Activated T-cell treated with anti-CD3 and anti-CD28 coated beads, Interleukin-2, amount 50 U/mL, for 72 hours (primary cell): ENCODE data around the gene EPHA8. TPM values are rescaled to one million over a fixed set of nuclear protein-coding genes. Genes with fewer than 3 reads are reported as not detected.
A peak's percentile ranks its signal among the peaks of the same experiment; 100 is the strongest.

Source experiments
- ATAC-seq, 2 donors: fragments of 150-1000 bp; cut with Tn5 transposase; replicated peaks in 1 of 2; 2 replicates each; pipeline ENCODE4 v1.10.0; 2021; ENCODE audit warnings: moderate library complexity in 2 of 2, mild to moderate bottlenecking in 1 of 2
- DNase-seq, 2 donors: peaks; one replicate each; pipeline ENCODE4 v3.0.0; 2021 to 2022; ENCODE audit warnings: mixed read lengths in 1 of 2
- H3K27ac Mint-ChIP-seq: one replicate; pipeline ENCODE4 v1.8.0; 2022; ENCODE audit warnings: mild to moderate bottlenecking, moderate library complexity, mixed read lengths
- H3K27me3 Mint-ChIP-seq: one replicate; pipeline ENCODE4 v1.8.0; 2022; ENCODE audit warnings: low read depth, mixed read lengths
- H3K36me3 Mint-ChIP-seq, 2 donors: one replicate each; pipeline ENCODE4 v1.8.0; 2022; ENCODE audit warnings: mixed read lengths in 2 of 2, mild to moderate bottlenecking in 1 of 2; ENCODE audit not compliant: insufficient read depth in 2 of 2
- H3K4me1 Mint-ChIP-seq: one replicate; pipeline ENCODE4 v1.8.0; 2022; ENCODE audit warnings: low read depth, mixed read lengths
- H3K4me3 Mint-ChIP-seq, 2 donors: one replicate each; pipeline ENCODE4 v1.8.0; 2022; ENCODE audit warnings: mild to moderate bottlenecking in 2 of 2, mixed read lengths in 2 of 2, moderate library complexity in 2 of 2
- H3K9me3 Mint-ChIP-seq, 2 donors: one replicate each; pipeline ENCODE4 v1.8.0; 2022; ENCODE audit warnings: mixed read lengths in 2 of 2
- total RNA-seq, 2 donors: library from RNA; stranded (reverse); gene quantifications; one replicate each; pipeline ENCODE4 v1.2.3, GENCODE V29; 2022

Gene EPHA8
- total RNA-seq, 2 donors from 2014 or later = not detected

DNA sequence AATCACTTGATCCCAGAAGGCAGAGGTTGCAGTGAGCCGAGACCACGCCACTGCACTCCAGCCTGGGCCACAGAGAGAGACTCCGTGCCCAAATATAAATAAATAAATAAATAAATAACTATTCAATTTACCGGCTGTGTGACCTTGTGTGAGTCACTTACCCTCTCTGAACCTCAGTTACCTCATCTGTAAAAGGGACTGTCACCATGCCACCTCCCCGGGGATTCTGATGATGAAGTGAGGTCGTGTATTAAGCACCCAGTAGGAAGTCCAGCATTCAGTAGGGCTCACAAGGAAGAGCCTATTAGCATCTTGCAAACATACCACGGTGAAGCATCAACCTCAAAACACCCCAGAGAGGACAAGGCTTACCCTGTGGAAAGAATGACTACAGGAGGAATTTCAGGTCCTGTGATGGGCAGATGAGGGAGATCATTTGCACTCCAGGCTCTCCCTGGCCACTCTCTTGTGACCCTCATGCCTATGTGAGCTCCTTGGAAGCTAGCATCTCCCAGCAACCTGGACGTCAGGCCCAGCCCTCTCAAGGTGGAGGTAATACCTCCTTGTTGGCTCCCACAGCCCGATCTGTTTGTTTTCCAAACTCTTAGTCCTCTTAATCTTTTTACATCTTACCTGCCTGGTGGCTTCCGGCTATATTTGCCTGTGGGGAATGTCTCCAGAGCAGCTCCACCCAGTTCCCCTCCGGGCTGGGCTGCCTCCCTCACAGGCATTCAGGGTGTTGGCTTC, 65.6 kb downstream of the EPHA8 start:
- H3K4me3 Mint-ChIP-seq = no peak overlapping the region
- DNase-seq (no peak), ATAC-seq (no peak)
- no peak overlapping the region for H3K27ac Mint-ChIP-seq
- peaks cover 43% of the 10 kb centered on the region for H3K27me3 Mint-ChIP-seq
- no peaks in the 10 kb centered on the region for H3K9me3 Mint-ChIP-seq
- no peaks in the 10 kb centered on the region for H3K36me3 Mint-ChIP-seq
- no peaks in the 10 kb centered on the region for H3K4me1 Mint-ChIP-seq

DNA sequence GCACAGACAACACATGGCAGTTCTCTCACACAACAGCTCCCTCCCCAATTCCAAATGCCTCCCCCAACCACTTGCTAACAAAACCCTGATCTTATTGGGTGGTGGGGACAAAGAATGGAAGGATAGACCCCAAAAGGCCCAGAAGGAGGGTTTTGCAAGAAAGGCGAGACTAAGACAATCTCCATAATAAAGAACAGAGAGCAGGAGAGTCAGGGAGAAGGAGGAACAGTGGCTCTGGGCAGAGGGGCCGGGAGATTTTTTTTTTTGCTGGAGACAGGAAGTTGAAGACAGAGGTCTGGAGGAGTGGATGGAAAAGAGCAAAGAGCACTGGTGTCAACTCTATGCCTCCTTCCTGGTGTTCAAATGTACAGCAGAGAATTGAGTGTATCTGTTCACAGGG, 66.6 kb downstream of the EPHA8 start:
- Mint-ChIP-seq H3K36me3 (no peaks in the 10 kb centered on the region), H3K4me3 (no peak overlapping the region), H3K27ac (no peak overlapping the region), H3K9me3 (no peaks in the 10 kb centered on the region), H3K27me3 (peaks cover 43% of the 10 kb centered on the region), H3K4me1 (no peaks in the 10 kb centered on the region)
- ATAC-seq (no peak), DNase-seq (no peak)

DNA sequence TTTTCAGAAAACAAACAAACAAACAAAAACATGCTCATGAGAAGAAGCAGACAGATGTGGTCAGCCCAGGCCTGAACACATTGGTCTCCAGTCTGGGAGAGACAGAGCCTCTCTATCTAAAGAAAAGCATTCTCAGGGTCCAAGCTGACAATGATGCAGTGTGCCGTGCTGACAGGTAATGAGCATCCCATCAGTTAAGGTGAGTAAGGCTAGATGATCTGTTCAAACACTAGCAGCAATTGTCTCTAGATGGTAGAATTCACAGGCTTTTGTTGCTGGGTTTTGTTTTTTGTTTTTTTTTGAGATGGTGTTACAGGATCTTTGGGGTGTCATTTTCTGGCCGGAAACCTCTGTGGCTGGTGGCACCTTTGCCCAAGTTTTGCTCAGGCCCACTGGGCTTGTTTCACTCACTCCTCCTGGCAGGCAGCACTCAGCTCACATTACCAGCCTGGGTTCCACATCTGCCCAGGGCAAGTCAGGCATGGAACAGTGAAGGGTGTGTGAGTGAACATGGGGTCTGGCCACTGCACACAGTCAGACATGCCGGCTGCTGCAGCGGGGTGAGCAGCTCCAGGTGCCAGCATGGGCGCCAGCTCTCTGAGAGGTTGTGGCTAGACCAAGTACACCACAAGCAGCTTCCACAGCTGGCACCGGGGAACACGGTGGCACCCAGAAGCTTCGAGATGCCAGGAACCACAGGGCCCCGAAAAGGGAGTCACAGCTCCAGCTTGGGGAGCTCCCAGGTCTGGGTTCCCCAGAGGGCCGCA, 70.6 kb downstream of the EPHA8 start:
- DNase-seq (no peak), ATAC-seq (no peak)
- H3K27ac Mint-ChIP-seq = no peak overlapping the region
- H3K9me3 Mint-ChIP-seq = no peaks in the 10 kb centered on the region
- H3K4me1 Mint-ChIP-seq = no peaks in the 10 kb centered on the region
- H3K36me3 Mint-ChIP-seq = no peaks in the 10 kb centered on the region
- H3K4me3 Mint-ChIP-seq = no peak overlapping the region
- H3K27me3 Mint-ChIP-seq = peaks cover 33% of the 10 kb centered on the region

GRCh38 chr1:22635436-22635835, 72.1 kb downstream of the EPHA8 start:
- ATAC-seq (no peak), DNase-seq (no peak)
- Mint-ChIP-seq H3K27me3 (peaks cover 31% of the 10 kb centered on the region), H3K4me3 (no peak overlapping the region), H3K9me3 (no peaks in the 10 kb centered on the region), H3K36me3 (no peaks in the 10 kb centered on the region), H3K4me1 (no peaks in the 10 kb centered on the region), H3K27ac (no peak overlapping the region)

GRCh38 chr1:22636353-22636752, 73.1 kb downstream of the EPHA8 start, which contains the start of gene C1QA:
C1QA (plus strand) TSS chr1:22636628; CDS start chr1:22637617, 989 bp downstream.
- no peak for ATAC-seq
- Mint-ChIP-seq H3K4me3 (no peak within 1 kb of the TSS), H3K27me3 (peaks cover 35% of the 10 kb centered on the region), H3K4me1 (no peaks in the 10 kb centered on the region), H3K27ac (no peak within 1 kb of the TSS), H3K36me3 (no peaks in the 10 kb centered on the region), H3K9me3 (no peaks in the 10 kb centered on the region)
- no peak for DNase-seq

GRCh38 chr1:22636927-22637326, 73.6 kb downstream of the EPHA8 start:
- DNase-seq = no peak
- Mint-ChIP-seq H3K27ac (no peak overlapping the region), H3K4me3 (no peak overlapping the region), H3K36me3 (no peaks in the 10 kb centered on the region), H3K4me1 (no peaks in the 10 kb centered on the region), H3K9me3 (no peaks in the 10 kb centered on the region), H3K27me3 (peaks cover 31% of the 10 kb centered on the region)
- no peak for ATAC-seq

DNA sequence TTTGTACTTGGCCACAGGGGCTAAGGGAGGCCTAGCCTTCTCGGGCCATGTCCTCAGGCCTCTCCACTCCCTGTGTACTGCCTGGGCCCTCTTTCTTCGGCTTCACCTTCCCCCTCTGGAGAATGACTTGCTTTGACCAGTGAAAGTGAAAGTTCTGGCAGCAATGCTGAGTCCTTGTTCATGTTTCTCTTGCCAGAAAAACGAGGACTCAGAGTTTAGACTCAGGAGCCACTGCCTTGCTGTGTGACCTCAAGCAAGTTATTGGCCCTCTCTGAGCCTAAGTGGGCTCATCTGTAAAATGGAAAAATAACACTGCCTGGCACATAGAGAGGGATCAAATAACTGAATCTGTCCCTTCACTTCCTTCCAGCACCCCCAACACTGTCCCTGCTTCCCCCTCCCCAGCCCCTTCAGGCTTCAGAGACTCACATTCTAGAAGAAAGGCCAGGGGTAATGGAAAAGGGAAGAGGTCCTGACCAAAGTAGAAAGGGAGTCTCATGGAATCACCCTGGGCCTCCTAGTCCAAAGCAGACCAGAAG, 74.7 kb downstream of the EPHA8 start:
- peaks cover 27% of the 10 kb centered on the region for H3K27me3 Mint-ChIP-seq
- H3K27ac Mint-ChIP-seq = no peak overlapping the region
- H3K9me3 Mint-ChIP-seq = no peaks in the 10 kb centered on the region
- DNase-seq = no peak
- no peak overlapping the region for H3K4me3 Mint-ChIP-seq
- no peaks in the 10 kb centered on the region for H3K36me3 Mint-ChIP-seq
- no peaks in the 10 kb centered on the region for H3K4me1 Mint-ChIP-seq
- ATAC-seq = no peak

DNA sequence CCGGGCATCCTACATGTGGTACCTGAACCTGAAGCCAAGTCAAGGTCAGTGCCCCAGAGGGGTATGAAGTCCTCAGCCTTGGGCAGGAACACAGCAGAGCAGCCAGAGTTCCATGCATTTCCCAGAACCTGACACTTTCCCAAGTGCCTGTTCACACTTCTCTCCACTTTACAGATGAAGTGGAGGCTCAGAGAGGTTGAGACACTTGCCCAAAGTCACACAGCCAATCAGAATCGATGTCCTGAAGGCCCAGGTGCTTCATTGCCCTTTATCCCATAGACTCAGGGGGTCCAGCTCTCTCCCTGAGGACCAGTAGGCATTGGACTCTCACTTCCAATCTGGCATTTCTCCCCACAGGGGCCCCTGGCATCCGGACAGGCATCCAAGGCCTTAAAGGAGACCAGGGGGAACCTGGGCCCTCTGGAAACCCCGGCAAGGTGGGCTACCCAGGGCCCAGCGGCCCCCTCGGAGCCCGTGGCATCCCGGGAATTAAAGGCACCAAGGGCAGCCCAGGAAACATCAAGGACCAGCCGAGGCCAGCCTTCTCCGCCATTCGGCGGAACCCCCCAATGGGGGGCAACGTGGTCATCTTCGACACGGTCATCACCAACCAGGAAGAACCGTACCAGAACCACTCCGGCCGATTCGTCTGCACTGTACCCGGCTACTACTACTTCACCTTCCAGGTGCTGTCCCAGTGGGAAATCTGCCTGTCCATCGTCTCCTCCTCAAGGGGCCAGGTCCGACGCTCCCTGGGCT, 75.4 kb downstream of the EPHA8 start:
- no peaks in the 10 kb centered on the region for H3K36me3 Mint-ChIP-seq
- H3K9me3 Mint-ChIP-seq = no peaks in the 10 kb centered on the region
- peaks cover 28% of the 10 kb centered on the region for H3K27me3 Mint-ChIP-seq
- ATAC-seq (no peak), DNase-seq (no peak)
- H3K27ac Mint-ChIP-seq = no peak overlapping the region
- no peaks in the 10 kb centered on the region for H3K4me1 Mint-ChIP-seq
- H3K4me3 Mint-ChIP-seq = no peak overlapping the region

GRCh38 chr1:22639286-22639685, 76.0 kb downstream of the EPHA8 start:
- no peaks in the 10 kb centered on the region for H3K36me3 Mint-ChIP-seq

GRCh38 chr1:22641247-22641646, 78.0 kb downstream of the EPHA8 start:
- Mint-ChIP-seq H3K4me3 (no peak overlapping the region), H3K9me3 (no peaks in the 10 kb centered on the region), H3K27me3 (peaks cover 26% of the 10 kb centered on the region), H3K27ac (no peak overlapping the region), H3K36me3 (no peaks in the 10 kb centered on the region), H3K4me1 (no peaks in the 10 kb centered on the region)
- ATAC-seq (no peak), DNase-seq (no peak)

More at GRCh38 chr1:22639286-22639685, 76.0 kb downstream of the EPHA8 start:
- Mint-ChIP-seq H3K27ac (no peak overlapping the region), H3K27me3 (peaks cover 26% of the 10 kb centered on the region), H3K4me1 (no peaks in the 10 kb centered on the region), H3K9me3 (no peaks in the 10 kb centered on the region), H3K4me3 (no peak overlapping the region)
- ATAC-seq (no peak), DNase-seq (no peak)

DNA sequence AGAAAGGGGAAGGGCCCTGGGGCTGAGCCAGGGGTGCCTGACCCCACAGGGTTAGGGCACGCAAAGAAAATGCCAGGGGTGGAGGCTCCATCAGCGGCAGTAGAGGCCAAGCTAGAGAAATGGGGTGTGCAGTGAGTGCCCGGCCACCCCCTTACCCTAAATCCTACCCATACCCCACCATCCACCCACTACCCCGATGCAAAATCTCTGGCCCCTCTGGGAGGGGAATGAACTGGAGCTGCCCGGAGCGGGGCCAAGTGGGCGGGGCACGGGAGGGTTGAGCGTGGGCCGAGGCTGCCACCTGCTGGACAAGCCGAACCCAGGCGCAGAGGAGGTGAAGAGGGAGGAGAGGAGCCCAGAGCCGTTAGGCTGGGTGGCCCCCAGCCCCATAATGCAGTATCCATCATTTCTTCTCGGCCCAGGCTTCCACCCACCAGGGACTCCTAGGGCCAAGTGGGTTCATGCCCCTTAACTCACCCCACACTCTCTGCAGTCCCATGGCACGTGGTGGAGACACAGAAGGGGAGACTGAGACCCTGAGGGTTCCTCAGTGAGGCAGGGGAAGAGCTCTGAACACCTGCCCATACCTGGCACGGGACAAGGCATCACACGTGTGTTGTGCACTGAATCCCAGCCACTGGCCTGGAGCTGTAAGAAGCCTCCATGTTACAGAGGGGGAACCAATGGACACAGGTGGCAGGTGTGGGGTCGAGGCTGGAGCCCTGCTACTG, 78.8 kb downstream of the EPHA8 start:
- Mint-ChIP-seq H3K27ac (no peak overlapping the region), H3K9me3 (no peaks in the 10 kb centered on the region), H3K4me1 (no peaks in the 10 kb centered on the region), H3K27me3 (peaks cover 24% of the 10 kb centered on the region), H3K36me3 (no peaks in the 10 kb centered on the region), H3K4me3 (no peak overlapping the region)
- DNase-seq (peak; percentile 75 to 78), ATAC-seq (peak; percentile 82 to 85)

DNA sequence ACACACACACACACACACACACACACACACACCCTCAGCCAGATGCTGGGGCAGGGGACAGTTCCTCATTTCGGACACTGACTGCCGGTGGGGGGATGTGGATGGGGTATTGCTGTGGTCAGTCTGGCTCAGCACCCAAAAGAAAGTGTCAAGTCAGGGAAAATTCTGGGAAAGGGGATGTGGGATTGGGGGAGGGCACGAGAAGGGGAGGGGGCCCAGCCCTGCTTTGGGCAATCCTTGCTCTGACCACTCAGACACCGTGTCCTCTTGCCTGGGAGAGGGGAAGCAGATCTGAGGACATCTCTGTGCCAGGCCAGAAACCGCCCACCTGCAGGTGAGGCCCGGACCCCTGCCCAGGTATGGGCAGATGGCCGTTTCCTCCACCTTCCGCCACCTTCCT, 80.1 kb downstream of the EPHA8 start, which contains the start of gene C1QC:
TSS of gene C1QC (plus strand) at position 253 of the 400 bp plus-strand sequence. CDS start 391 bp downstream, outside the sequence.
- H3K36me3 Mint-ChIP-seq = no peaks in the 10 kb centered on the region
- DNase-seq (no peak), ATAC-seq (no peak)
- H3K9me3 Mint-ChIP-seq = no peaks in the 10 kb centered on the region
- no peaks in the 10 kb centered on the region for H3K4me1 Mint-ChIP-seq
- H3K27me3 Mint-ChIP-seq = peaks cover 20% of the 10 kb centered on the region
- H3K4me3 Mint-ChIP-seq = no peak within 1 kb of the TSS
- H3K27ac Mint-ChIP-seq = no peak within 1 kb of the TSS
